H1 (cell line): ENCODE data around the gene CABP4. TPM values are rescaled to one million over a fixed set of nuclear protein-coding genes. Genes with fewer than 3 reads are reported as not detected.

Experiments used
- CTCF ChIA-PET: fragments of 300-600 bp; sonication (Branson Sonifier 250); formaldehyde crosslinking; loops from one replicate; lab custom pipeline; 2021; ENCODE audit not compliant: partially characterized antibody; lab: Charles Lee
- POLR2A ChIA-PET: fragments of 300-600 bp; sonication (Branson Sonifier 250); formaldehyde crosslinking; loops from one replicate; lab custom pipeline; 2021; ENCODE audit warnings: inconsistent platforms; ENCODE audit not compliant: partially characterized antibody; lab: Charles Lee
- DNase-seq, 2 experiments: peaks; one replicate each; pipeline versions ENCODE4 v3.0.0 to v3.0.0-alpha.2; 2010 to 2022; ENCODE audit warnings: low spot score in 2 of 2, low read depth in 1 of 2, mixed read lengths in 1 of 2
- FAIRE-seq: peaks from 2 replicates; lab custom pipeline; 2011; peaks lifted over from hg19 to GRCh38; lab: Jason Lieb, UNC
- H2AFZ ChIP-seq: 2 replicates; pipeline ENCODE4 v1.8.1; 2012; ENCODE audit warnings: low read length, inconsistent platforms
- H2AK5ac ChIP-seq: 2 replicates; pipeline ENCODE4 v1.6.1; 2013; ENCODE audit warnings: low read depth, low read length
- H2BK120ac ChIP-seq: replicated peaks from 2 replicates; pipeline ENCODE3; 2013; ENCODE audit warnings: low read depth, low read length, inconsistent platforms
- H2BK12ac ChIP-seq: 2 replicates; pipeline ENCODE4 v1.6.1; 2013; ENCODE audit warnings: low read depth, low read length
- H2BK15ac ChIP-seq: 2 replicates; pipeline ENCODE4 v1.6.1; 2013; ENCODE audit warnings: low read length
- H2BK20ac ChIP-seq: 2 replicates; pipeline ENCODE4 v1.6.1; 2013; ENCODE audit warnings: low read length
- H2BK5ac ChIP-seq: 2 replicates; pipeline ENCODE4 v1.6.1; 2013; ENCODE audit warnings: low read depth, low read length
- H3K14ac ChIP-seq: 2 replicates; pipeline ENCODE4 v1.6.1; 2013; ENCODE audit warnings: inconsistent platforms; ENCODE audit not compliant: insufficient read length
- H3K18ac ChIP-seq: 2 replicates; pipeline ENCODE4 v1.6.1; 2013; ENCODE audit warnings: low read length; ENCODE audit errors: extremely low read depth
- H3K23ac ChIP-seq: 2 replicates; pipeline ENCODE4 v1.6.1; 2013; ENCODE audit warnings: inconsistent platforms; ENCODE audit not compliant: insufficient read length
- H3K23me2 ChIP-seq: 2 replicates; pipeline ENCODE4 v1.6.1; 2013; ENCODE audit warnings: low read depth, low read length
- H3K27ac ChIP-seq: 2 replicates; pipeline ENCODE4 v1.6.1; 2011; ENCODE audit warnings: low read depth, low read length, inconsistent platforms
- H3K27me3 ChIP-seq, 4 experiments: replicated peaks in 1 of 4; 1 replicate in 1 of 4; 2 replicates in 3 of 4; pipeline versions ENCODE4 v1.6.1 to v1.8.1; 2011 to 2013; ENCODE audit warnings: low read length in 3 of 4, mild to moderate bottlenecking in 3 of 4, inconsistent platforms in 2 of 4, mixed read lengths in 2 of 4, moderate library complexity in 1 of 4; ENCODE audit not compliant: control insufficient read depth in 3 of 4, insufficient read depth in 3 of 4; ENCODE audit errors: extremely low read depth in 1 of 4
- H3K36me3 ChIP-seq, 4 experiments: 2 replicates each; pipeline versions ENCODE4 v1.6.1 to v1.8.1; 2011 to 2013; ENCODE audit warnings: mild to moderate bottlenecking in 4 of 4, low read length in 3 of 4, moderate library complexity in 2 of 4, control low read depth in 1 of 4, inconsistent platforms in 1 of 4; ENCODE audit not compliant: insufficient read depth in 4 of 4, control insufficient read depth in 2 of 4
- H3K4ac ChIP-seq: replicated peaks from 2 replicates; pipeline ENCODE3; 2013; ENCODE audit warnings: low read length, low read depth, mixed read lengths, inconsistent platforms; ENCODE audit not compliant: insufficient read length
- H3K4me1 ChIP-seq, 4 experiments: replicated peaks in 1 of 4; 1 replicate in 1 of 4; 2 replicates in 3 of 4; pipeline versions ENCODE4 v1.6.1 to v1.8.1; 2011 to 2013; ENCODE audit warnings: low read length in 3 of 4, inconsistent platforms in 2 of 4, mixed read lengths in 1 of 4; ENCODE audit not compliant: insufficient read depth in 4 of 4, control insufficient read depth in 3 of 4
- H3K4me2 ChIP-seq, 2 experiments: 2 replicates each; pipeline versions ENCODE4 v1.6.1 to v1.8.1; 2011 to 2013; ENCODE audit warnings: low read depth in 2 of 2, low read length in 2 of 2, control low read depth in 1 of 2, inconsistent platforms in 1 of 2, mild to moderate bottlenecking in 1 of 2; ENCODE audit not compliant: insufficient read depth in 1 of 2
- H3K4me3 ChIP-seq, 4 experiments: fragments of 200-600, 300-600 bp in 1 of 4; sonication (generic), shearing (Covaris generic), sonication (Bioruptor Twin) in 1 of 4; 2 replicates each; pipeline versions ENCODE4 v1.5.1 to v1.8.1; 2011 to 2016; ENCODE audit warnings: low read length in 4 of 4, low read depth in 3 of 4, control low read depth in 2 of 4, inconsistent platforms in 2 of 4, mild to moderate bottlenecking in 2 of 4, mixed read lengths in 1 of 4, moderate library complexity in 1 of 4; ENCODE audit not compliant: insufficient read depth in 2 of 4; ENCODE audit errors: extremely low read depth in 1 of 4
- H3K56ac ChIP-seq: replicated peaks from 2 replicates; pipeline ENCODE3; 2013; ENCODE audit warnings: low read depth, mild to moderate bottlenecking, mixed read lengths, low read length, inconsistent platforms; ENCODE audit not compliant: insufficient read length
- H3K79me1 ChIP-seq: 2 replicates; pipeline ENCODE4 v1.6.1; 2013; ENCODE audit warnings: low read depth, low read length, control low read depth
- H3K79me2 ChIP-seq, 2 experiments: 2 replicates each; pipeline versions ENCODE4 v1.6.1 to v1.8.1; 2012 to 2013; ENCODE audit warnings: low read length in 2 of 2, mild to moderate bottlenecking in 2 of 2, inconsistent platforms in 1 of 2; ENCODE audit not compliant: insufficient read depth in 2 of 2, control insufficient read depth in 1 of 2
- H3K9ac ChIP-seq, 4 experiments: replicated peaks in 1 of 4; 1 replicate in 1 of 4; 2 replicates in 3 of 4; pipeline versions ENCODE4 v1.6.1 to v1.8.1; 2011 to 2013; ENCODE audit warnings: low read depth in 3 of 4, low read length in 3 of 4, control low read depth in 2 of 4, mild to moderate bottlenecking in 2 of 4, moderate library complexity in 2 of 4, inconsistent platforms in 1 of 4; ENCODE audit errors: extremely low read depth in 1 of 4
- H3K9me3 ChIP-seq, 2 experiments: 2 replicates each; pipeline versions ENCODE4 v1.6.1 to v1.8.1; 2012 to 2013; ENCODE audit warnings: mild to moderate bottlenecking in 2 of 2, moderate library complexity in 2 of 2, control low read depth in 1 of 2, inconsistent platforms in 1 of 2, low read depth in 1 of 2, low read length in 1 of 2, mixed read lengths in 1 of 2; ENCODE audit not compliant: insufficient read depth in 2 of 2
- H4K20me1 ChIP-seq, 2 experiments: replicated peaks in 1 of 2; 2 replicates each; pipeline versions ENCODE3 to v1.8.1; 2011 to 2013; ENCODE audit warnings: inconsistent platforms in 2 of 2, low read length in 2 of 2, mild to moderate bottlenecking in 1 of 2; ENCODE audit not compliant: insufficient read depth in 2 of 2, control insufficient read depth in 1 of 2
- H4K5ac ChIP-seq: 2 replicates; pipeline ENCODE4 v1.6.1; 2013; ENCODE audit warnings: low read length, low read depth, mixed read lengths, inconsistent platforms; ENCODE audit not compliant: insufficient read length
- H4K8ac ChIP-seq: 2 replicates; pipeline ENCODE4 v1.8.0; 2013; ENCODE audit warnings: mild to moderate bottlenecking, moderate library complexity, low read length, inconsistent platforms; ENCODE audit not compliant: insufficient read depth; ENCODE audit errors: extremely low read depth
- H4K91ac ChIP-seq: replicated peaks from 2 replicates; pipeline ENCODE3; 2013; ENCODE audit warnings: low read length, mixed read lengths, inconsistent platforms; ENCODE audit not compliant: insufficient read length
- BCL11A ChIP-seq, 2 experiments: IDR thresholded peaks; one replicate each; pipeline ENCODE4 v1.6.1; 2011; ENCODE audit warnings: low read depth in 2 of 2, low read length in 2 of 2, mild to moderate bottlenecking in 2 of 2
- CREB1 ChIP-seq: IDR thresholded peaks from 2 replicates; pipeline ENCODE4 v1.6.1; 2012; ENCODE audit warnings: inconsistent platforms
- WGBS, 2 experiments: shearing (Covaris generic) in 1 of 2; methylation state at CpG; one replicate each; pipeline versions ENCODE4 v1.1.6 to v1.1.7; 2013 to 2015; ENCODE audit warnings: low lambda C conversion rate in 2 of 2, mixed read lengths in 2 of 2, inconsistent platforms in 1 of 2, low coverage in 1 of 2, missing lambda C conversion rate in 1 of 2; ENCODE audit not compliant: insufficient replicate concordance in 2 of 2, insufficient coverage in 1 of 2, insufficient read length in 1 of 2; ENCODE audit errors: extremely low coverage in 1 of 2, missing lambda C conversion rate in 1 of 2; 5-methylcytosine and 5-hydroxymethylcytosine counted together
- polyA plus RNA-seq, 7 experiments: library from polyadenylated mRNA; depleted of rRNA in 3 of 7; stranded (reverse) in 5 of 7; unstranded in 2 of 7; fragments of >200 nt in 5 of 7; fragments of 200-250 nt in 2 of 7; gene quantifications; 1 replicate in 5 of 7; 2 replicates in 1 of 7; 4 replicates in 1 of 7; pipeline versions ENCODE4 v1.2.1 to v1.2.3, GENCODE V29; 2011 to 2013; ENCODE audit warnings: missing spikeins in 2 of 7, mixed read lengths in 2 of 7
- total RNA-seq: library from RNA; stranded (reverse); fragmentation: NEBNext Ultra II Directional; extraction: Animal tissue kit (Norgen Biotek cat#: 25700); gene quantifications from 2 replicates; pipeline ENCODE4 v1.2.1, GENCODE V29; 2021

Gene CABP4
- total and polyA plus RNA-seq, 2 of the 8 experiments (the other 6 are each of a cell fraction or from before 2014, with no cell fraction given) = not detected

- 0 out of 2 replicates have a peak overlapping the region, but pooled peaks have one; percentile 27 for H2BK12ac ChIP-seq
- no peak overlapping the region for H4K91ac ChIP-seq
- no peak for TF ChIP-seq CREB1
- no peak for TF ChIP-seq BCL11A (IDR thresholded peaks at IDR 0.05; ENCODE audit: low read depth in 2 of 2, low read length in 2 of 2)
- TF ChIP-seq, all 59 proteins: peak for 0
Observed at GRCh38 chr11:67413266-67413849, 41.8 kb upstream of the CABP4 start.

More at GRCh38 chr11:67413266-67413849, 41.8 kb upstream of the CABP4 start:
- peaks cover 4 to 22% (median 15%) of the 10 kb centered on the region in 4 experiments for H3K4me1 ChIP-seq
- no peaks in the 10 kb centered on the region for H3K79me1 ChIP-seq
- no peak overlapping the region for H2AFZ ChIP-seq
- FAIRE-seq (no peak), DNase-seq (no peak)
- H3K4me3 ChIP-seq = no peak overlapping the region
- H3K27ac ChIP-seq = no peak overlapping the region
- no peak overlapping the region for H3K23ac ChIP-seq
- no peaks in the 10 kb centered on the region for H3K79me2 ChIP-seq
- no peak overlapping the region for H3K18ac ChIP-seq
- no peaks in the 10 kb centered on the region for H4K20me1 ChIP-seq
- H3K9me3 ChIP-seq = no peaks in the 10 kb centered on the region
- H4K5ac ChIP-seq = no peak overlapping the region
- no peak overlapping the region for H2BK20ac ChIP-seq
- no peak overlapping the region for H3K4ac ChIP-seq
- H2BK5ac ChIP-seq = no peak overlapping the region
- H2BK120ac ChIP-seq = no peak overlapping the region
- ChIA-PET POLR2A (interaction anchor here (0.8 to 3.1 kb wide), 7 partner anchors 10 to 170 kb away, joined by 3 to 11 read pairs (median 4); partner anchors contain the start of genes GSTP1, PPP1CA, PTPRCAP and RAD9A), CTCF (interaction anchor here (1.0 to 2.5 kb wide), 8 partner anchors 8 to 63 kb away, joined by 3 to 7 read pairs (median 4); partner anchors contain the start of genes PPP1CA and RAD9A)
- WGBS, 2 experiments = 78% methylated on average over 2 of the region's 2 CpGs; no CpG with 5 or more reads in 1 of the 2 experiments
- peak overlapping the region; percentile 29; the same call in 1 of the 2 replicates for H4K8ac ChIP-seq
- peaks cover 0 to 16% (median 5%) of the 10 kb centered on the region in 4 experiments; a peak in 4 of 7 replicates for H3K27me3 ChIP-seq
- no peak overlapping the region; a peak in 1 of 7 replicates for H3K9ac ChIP-seq
- H3K4me2 ChIP-seq = no peak overlapping the region
- H3K36me3 ChIP-seq = no peaks in the 10 kb centered on the region
- H2AK5ac ChIP-seq = no peak overlapping the region
- H2BK15ac ChIP-seq = no peak overlapping the region; the same call in 1 of the 2 replicates
- no peak overlapping the region for H3K56ac ChIP-seq
- H3K23me2 ChIP-seq = 0 out of 2 replicates have a peak, but pooled peaks cover 3% of the 10 kb centered on the region
- H3K14ac ChIP-seq = no peak overlapping the region
